GM18868 (cell line): Measurements from ENCODE around the gene TLE4.
"Not testable (repeated sequence)": the region's sequence is repeated elsewhere in the genome, so short reads cannot be mapped to it uniquely, and the experiment has no call there.

Experiments used
- ATAC-seq: cut with Tn5 transposase; IDR thresholded peaks from one replicate; pipeline ENCODE4 v1.9.1; 2021; ENCODE audit warnings: mild to moderate bottlenecking, moderate library complexity; ENCODE audit not compliant: unreplicated experiment

TLE4 gene

DNA sequence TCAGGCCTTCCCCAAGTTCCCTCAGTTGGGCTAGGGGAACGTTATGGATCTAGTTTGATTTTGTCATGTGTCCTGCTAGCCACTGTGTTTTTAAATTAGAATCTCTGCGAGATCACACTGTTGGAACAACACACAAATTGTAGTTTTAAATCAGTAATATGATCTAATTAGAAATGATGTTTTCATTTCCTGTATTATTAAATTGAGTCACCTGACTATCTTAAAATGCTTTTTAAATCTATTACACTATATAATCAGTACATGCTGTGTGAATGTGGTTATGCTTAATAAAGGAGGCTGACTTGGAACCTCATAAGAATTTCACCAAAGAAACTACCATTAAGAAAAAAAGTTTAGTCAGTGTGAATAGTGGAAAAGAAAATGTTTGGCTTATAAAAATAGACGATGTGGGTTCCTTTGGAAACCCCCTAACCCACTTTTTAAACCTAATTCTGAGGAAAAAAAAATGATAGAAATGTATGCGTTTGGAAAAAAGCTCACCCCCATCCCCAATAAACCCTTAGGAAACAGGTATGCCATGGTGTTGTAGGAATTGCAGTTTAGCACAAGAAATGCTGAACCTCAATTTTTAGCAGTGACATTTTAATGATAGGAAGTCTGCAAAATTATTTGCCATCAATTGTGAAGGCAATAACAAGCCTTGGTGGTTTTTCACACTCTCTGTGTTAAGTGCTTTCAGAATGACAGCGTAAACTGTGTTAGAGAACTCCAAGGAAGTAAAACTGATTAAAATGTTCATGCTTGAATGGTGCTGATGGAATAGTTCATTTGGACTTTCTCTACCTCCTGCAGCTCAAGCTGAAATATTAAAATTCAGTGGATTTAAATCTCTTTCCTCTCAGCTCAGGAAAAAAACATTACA lies 59.0 kb downstream of the TLE4 start:
- peak; percentile 91 for ATAC-seq

DNA sequence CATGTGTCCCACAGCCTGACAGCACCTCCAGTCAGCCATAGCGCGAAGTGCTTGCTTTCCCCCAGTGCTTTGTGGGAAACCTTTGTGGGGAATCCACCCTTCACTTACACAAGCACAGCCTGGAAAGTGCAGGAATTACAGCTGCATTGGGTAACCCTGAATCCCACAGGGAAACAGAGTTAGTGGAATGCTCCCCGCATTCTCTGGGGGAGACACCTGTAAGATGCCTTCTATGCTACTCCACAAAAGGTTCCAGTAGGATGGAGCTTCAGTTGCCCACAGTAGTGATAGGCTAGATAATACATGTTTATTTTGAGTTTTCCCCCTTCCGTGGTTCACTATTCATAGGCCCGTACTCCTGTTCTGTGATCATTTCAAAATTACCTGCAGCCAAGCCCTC lies 60.3 kb downstream of the TLE4 start:
- no peak for ATAC-seq

DNA sequence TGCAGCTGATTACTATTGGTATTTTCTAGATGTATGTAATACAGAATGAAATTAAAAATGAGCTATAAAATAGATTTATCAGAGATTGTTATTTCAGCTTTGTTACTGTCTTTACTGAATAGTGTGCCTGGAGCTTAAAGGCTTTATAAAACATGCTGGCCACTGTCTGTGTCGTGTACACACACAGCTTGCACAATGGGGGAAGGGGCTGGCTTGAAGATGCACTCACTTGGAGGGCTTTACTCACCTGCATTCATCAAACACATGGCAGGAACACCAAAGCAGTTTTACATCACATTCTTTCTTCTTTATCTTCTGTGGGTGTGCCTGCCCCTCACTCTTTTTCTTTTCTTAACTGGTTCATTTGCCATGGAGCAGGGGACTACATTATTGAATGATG lies 60.9 kb downstream of the TLE4 start:
- ATAC-seq: no peak

DNA sequence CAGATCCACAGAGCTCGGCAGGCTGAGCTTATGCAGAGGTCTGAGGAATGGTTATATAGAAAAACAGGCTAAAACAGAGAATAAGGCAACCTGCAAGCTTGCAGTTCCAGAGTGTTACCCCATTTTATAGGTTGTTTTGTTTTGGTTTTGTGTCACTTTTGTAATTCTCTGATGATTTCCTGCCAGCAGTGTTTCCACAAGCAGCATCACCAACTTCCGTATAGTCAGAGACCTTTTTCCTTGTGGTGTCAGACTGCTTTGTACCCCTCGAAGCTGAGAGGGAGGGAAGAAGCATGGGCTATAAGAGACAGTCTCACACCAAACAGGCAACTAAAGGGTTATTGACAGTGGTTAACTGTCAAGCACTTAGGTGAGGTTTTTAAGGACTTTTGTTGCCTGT lies 61.8 kb downstream of the TLE4 start:
- no peak for ATAC-seq

DNA sequence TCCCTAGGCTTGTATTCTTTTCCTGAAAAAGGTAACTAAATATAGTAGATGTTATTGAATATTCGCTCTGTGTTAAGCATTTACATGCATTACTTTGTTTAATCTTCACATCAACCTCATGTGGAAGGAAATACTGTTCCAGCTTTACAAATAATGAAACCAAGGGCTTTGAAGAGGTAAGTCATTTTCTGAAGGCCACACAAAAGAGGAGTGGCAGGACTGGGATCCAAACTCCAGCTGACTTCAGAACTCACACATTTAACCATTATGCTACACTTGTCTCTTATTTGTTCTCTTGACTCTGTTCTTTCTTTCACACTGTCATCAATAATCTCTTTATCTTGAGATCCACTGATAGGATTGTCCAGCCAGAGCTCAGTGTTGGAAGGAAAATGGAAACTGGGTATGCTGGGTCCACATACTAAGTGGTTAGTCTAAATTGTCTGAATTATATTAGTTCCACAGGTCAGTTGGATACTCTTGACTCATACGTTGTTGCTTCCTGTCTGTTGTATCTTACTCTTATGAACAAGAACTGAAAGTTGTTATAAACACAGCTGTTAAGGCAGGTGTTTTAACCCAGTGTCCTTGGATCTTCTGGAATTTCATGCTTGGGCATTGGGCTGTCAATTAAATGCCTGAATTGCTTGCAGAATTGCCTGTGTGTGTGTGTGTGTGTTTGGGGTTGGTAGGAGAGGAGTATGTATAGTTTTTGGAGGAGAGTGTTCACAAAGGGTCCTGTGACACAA lies 65.6 kb downstream of the TLE4 start:
- peak; percentile 57 for ATAC-seq

DNA sequence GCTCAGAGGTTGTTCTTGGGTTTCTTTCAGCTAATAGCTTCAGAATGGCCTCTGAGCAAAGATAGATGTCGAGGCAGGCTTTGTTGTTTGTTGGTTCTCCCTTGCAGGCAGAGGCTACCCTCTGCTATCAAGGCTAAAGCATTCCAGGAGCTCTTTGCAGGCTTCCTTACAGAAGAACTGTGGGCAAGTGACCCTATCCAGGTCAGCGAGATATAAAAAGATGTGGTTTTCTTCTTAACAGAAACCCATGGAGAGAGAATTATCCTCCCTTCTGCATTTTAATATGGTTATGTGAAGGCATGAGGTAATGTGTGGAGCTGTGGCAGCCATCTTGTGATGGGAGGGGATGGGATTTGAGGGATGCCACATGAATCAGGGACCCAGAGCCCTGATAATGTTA lies 67.0 kb downstream of the TLE4 start:
- ATAC-seq: no peak

DNA sequence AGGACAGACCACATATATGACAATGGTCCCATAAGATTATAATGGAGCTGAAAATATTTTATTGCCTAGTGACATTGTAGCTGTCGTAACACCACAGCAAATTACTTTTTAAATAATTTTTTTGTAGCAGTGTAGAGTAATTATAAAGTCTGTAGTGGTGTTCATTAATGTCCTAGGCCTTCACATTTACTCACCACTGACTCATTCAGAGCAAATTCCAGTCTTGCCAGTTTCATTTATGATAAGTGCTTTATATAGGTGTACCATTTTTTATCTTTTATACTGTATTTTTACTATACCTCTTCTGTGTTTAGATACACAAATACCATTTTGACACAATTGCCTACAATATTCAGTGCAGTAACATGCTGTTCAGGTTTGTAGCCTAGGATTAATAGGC lies 67.6 kb downstream of the TLE4 start:
- no peak for ATAC-seq

DNA sequence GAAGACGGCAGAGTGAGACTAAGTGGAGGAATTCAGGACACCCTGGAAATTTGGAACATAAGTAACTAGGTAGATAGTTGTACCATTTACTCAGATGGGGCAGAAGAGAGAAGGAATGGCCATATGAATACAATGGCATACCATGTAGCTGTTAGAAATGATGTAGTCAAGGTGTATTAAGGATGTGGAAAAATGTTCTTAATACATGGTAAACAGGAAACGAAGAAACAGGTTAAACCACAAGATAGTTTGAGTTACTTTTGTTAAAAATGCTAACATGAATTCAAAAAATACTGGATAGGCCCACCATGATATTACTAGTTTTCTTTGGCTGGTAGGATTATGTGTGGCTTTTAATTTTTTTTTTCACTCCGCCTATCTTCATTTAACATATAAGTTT lies 68.3 kb downstream of the TLE4 start:
- ATAC-seq: not testable (repeated sequence)

DNA sequence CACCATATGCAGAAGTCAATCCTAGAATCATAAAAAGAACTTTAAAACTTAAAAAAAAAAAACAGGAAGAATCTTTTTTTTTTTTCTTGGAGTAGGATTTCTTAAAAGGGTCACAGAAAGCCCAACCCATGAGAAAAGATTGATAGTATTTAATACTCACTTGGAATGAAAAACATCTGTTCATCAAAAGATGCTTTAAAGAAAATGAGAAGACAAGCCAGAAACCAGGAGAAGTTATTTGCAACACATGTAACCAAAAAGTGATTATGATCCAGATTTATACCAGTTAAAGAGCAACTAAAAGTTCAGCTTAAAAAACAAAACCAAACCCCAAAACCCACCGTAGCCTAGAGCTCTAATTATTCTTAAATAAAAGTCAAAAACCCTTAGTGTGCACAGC lies 69.3 kb downstream of the TLE4 start:
- no peak for ATAC-seq

DNA sequence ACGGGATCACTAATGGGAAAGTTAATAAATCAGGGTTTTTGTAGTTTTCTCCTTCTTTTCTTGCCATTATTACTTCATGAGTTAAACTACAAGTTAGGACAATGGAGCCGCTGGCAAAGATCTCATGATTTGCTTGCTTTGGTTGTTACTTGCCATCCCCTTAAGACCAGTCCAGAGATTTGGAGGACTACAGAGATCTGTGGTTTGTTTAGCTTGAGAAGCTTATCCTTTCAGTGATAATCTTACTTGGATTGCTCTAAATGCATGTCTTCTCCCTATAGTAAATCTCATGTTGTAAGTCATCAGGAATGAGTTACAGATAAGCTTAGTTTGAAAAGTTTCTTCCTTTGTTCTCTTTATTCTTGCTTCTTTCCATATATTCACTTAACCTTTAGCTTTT lies 70.9 kb downstream of the TLE4 start:
- no peak for ATAC-seq

DNA sequence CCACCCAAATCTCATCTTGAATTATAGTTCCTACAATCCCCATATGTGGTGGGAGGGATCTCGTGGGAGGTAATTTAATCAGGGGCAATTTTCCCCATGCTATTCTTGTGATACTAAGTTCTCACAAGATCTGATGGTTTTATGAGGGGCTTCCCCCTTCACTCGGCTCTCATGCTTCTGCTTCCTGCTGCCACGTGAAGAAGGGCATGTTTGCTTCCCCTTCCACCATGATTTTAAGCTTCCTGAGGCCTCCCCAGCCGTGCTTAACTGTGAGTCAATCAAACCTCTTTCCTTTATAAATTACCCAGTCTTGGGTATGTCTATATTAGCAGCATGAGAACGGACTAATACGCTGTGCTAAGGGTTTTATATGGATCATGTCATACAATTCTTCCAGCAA lies 72.3 kb downstream of the TLE4 start:
- no peak for ATAC-seq

DNA sequence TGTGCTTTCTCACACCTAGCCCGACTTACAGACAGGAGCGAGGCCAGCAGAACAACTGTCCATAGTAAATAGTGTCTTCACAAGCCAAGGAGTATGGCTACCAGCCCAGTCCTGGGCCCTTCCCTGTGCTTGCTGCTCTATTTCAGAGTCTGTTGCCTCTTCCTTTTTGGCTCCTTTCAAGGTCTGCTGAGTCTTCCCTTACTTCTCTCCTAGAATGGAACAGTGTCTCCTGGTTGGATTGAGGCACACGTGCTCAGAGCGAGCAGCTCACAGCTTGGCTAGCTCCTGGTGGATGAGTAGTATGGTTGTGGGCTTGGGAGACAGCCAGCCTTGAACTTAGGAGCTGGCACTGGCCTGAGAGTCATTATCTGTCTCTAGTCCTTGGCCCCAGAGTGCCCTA lies 72.8 kb downstream of the TLE4 start:
- no peak for ATAC-seq

DNA sequence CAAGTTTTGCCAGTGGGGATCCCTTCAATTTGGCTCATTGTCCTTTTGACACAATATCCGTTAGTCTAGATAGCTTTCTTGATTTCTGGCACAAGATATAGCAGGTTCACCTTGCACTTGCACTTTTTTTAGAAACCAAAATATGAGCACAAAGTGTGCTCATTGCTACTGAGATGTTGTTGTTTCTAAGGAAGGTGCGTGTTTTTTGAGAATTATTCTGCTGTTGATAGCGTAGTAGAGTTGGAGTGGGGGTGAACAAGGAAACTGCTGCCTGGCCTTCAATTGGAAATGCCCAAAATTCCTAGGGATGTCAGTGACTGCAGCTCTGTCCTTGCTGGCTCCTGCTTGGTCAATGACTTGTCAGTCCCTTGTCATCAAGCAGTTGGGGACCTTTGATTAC lies 73.3 kb downstream of the TLE4 start:
- ATAC-seq: no peak

DNA sequence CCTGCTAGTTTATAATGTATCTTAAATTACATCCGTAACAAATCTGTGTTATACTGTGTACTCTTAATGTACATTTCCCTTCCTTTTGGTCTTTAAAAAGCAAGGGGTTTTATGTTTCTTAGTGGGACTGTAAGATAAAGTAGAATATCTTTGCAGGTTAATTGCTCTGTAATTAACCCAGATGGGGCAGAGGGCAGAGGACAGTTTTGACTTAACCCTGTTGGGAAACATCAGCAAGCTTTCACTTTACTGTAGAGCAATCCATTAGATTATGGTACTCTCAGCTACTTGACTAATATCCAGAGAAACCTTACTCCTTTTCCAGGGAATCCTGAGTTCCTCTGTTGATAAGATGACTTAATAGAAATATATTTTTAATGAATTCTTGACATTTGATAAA lies 74.3 kb downstream of the TLE4 start:
- no peak for ATAC-seq

DNA sequence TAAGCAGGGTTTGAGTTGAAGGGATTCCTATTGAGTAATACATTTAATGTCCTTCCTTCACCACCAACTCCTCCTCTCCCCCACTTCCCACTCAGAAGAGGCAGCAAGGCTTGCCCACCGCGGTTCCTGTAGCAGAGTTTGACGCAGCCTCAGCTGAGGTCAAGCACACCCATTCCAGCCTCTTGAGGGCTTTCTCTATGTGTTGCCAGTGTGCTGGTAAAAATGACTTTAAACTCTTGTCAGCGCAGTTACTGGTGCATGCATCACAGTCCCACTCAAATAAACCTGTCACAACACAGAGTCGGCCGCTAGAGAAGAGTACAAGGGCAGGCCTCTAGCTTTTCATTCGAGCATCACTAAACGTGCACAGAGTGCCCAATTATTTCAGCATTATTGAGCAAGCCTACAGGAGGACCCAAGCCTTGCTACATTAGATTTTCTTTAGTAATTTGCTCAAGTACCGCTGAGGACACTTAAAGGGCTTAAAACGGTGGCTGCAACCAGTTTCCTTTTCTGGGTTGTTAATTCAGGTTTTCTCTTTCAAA lies 79.6 kb downstream of the TLE4 start:
- no peak for ATAC-seq

DNA sequence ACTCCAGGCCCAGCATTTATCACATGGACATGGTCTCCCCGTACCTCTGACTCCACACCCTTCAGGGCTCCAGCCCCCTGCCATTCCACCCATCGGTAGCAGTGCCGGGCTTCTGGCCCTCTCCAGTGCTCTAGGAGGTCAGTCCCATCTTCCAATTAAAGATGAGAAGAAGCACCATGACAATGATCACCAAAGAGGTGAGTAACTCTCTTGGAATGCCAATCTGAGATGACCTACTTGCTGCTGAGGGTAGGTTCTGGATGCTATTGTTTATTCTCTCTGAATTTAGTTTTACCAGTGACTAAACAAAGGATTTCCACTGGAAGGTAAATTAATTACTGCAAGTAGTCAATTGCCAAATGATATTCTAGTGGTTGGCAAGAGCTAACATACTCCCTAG lies 80.8 kb downstream of the TLE4 start:
- ATAC-seq: no peak

DNA sequence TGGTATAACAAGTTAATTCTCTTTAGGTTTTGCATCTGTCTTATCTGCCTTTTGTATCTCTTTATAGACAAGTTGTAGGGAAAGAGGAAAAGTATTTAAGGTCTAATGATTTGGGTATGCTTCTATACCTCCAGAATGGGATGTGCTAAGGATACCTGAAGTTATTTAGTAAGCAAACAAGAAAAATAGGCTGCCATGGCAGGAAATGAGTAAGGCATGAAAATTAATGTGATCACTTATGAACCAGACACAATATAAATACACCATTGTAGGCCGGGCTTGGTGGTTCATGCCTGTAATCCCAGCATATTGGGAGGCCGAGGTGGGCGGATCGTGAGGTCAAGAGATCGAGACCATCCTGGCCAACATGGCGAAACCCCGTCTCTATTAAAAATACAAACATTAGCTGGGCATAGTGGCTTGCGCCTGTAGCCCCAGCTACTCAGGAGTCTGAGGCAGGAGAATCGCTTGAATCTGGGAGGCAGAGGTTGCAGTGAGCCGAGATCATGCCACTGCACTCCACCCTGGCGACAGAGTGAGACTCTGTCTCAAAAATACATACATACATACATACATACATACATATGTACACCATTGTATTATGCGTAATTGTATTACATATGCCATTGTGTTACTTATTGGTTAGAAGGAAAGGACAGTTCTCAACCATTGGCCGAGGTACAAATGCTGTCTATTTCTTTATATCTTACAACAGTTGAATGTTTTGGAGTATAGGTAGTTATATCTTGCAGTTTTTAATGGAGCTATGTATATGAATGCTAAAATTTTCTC lies 83.0 kb downstream of the TLE4 start:
- ATAC-seq: not testable (repeated sequence)

DNA sequence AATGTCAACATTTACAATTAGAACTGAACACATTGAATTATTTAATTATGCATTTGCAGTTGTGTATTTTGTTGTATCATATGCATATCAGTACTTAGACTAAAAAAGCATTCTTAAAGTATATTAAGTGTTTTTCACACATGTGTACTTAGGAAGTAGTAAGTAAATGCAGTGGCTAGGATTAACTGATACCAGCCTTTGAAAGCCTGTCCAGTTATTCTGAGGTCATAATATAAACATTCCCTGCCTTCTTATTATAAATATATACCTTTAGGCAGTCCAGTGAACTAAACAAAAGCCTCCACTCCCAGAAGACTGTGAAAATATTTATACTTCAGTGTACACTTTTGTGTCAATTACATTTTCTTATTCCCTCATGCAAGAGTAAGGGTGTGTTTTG lies 83.8 kb downstream of the TLE4 start:
- no peak for ATAC-seq

DNA sequence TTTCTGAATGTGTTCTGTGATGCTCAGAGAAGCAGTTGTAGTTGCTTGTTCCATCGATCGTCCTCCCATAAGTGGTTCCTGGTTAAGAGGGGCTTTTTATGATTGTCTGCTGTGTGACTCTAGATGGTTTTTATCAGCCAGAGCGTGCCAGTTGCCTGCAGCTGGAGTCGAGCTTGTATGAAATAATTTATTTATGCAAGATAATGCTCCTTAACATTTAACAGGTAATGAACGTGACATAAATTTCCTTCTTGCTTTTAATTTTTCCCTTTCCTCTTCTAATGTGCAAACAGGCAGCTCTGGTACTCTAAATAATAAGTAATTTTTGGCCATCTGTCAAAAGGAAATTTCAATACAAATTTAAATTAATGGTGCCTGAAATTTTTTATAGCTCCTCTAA lies 84.4 kb downstream of the TLE4 start:
- ATAC-seq: no peak

DNA sequence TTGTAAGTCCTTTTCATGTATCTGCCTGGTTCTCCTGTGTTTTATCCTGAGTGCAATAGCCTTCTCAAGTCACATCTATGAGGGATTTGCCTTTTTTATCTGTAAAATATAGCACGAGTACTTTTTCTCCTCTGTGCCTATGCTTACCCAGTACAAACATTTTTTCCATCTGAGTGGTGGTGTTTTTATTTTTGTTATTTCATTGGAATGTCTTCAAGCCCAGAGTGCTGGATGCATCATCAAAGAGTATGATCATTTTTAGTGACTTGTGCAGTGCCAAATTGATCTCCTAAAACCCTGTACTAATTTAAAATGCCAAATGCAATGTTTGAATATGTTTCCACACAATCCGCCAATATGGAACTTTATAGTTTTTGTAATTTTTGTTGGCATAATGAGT lies 86.1 kb downstream of the TLE4 start:
- ATAC-seq: no peak

DNA sequence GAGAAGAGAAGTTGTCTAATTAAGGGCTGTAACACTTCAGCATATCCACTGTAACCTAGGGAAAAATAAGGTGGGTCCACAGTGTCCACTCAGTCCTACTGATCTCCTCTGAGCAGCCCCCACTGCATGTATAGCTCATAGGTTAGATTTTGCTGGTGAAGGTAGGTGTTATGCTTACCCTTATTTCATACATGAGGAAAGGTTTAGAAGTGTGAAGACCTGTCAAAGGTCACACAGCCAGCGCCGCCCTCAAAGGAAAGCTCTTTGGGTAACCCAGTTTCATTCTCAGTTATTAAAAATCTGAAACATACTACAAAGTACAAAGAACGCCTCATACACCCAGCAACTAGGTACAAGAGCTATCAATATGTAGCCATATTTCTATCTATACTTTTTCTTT lies 87.2 kb downstream of the TLE4 start:
- ATAC-seq: no peak
